GM12891 (cell line): ENCODE data around the gene PGR.

ENCODE experiments used
- PAX5 ChIP-seq: IDR thresholded peaks from 2 replicates; pipeline ENCODE4 v1.6.1; 2011; ENCODE audit warnings: low read length, moderate library complexity, mild to moderate bottlenecking; ENCODE audit not compliant: insufficient read depth, severe bottlenecking
- POLR2A ChIP-seq: IDR thresholded peaks from 2 replicates; pipeline ENCODE4 v1.6.1; 2011; ENCODE audit warnings: low read depth, low read length, control low read depth
- POLR2AphosphoS5 ChIP-seq: IDR thresholded peaks from 2 replicates; pipeline ENCODE4 v1.6.1; 2011; ENCODE audit warnings: low read depth, low read length, control low read depth
- SPI1 ChIP-seq: IDR thresholded peaks from 2 replicates; pipeline ENCODE4 v1.6.1; 2011; ENCODE audit warnings: low read depth, low read length, control low read depth
- TAF1 ChIP-seq: IDR thresholded peaks from 2 replicates; pipeline ENCODE4 v1.6.1; 2011; ENCODE audit warnings: low read depth, low read length, control low read depth

DNA sequence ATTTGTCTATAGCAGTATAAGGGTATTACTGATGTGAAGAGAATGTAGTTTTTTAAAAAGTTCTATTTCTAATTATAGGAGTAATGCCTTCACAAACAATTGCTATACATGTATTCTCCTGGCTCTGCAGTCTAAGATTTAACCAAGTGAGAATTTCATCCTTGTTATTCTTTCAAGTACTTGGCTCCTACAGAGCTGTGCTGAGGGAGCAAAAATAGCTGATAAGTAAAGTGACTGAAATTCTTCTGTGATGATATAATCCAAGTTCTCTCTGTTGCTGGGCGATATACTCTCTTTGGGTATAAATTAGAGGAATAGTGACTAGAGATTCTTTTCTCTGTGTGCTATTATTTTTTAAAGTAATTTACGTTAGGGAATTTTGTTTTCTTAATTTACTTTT, 68.0 kb downstream of the PGR start:
- TF ChIP-seq POLR2A = no peak
- no peak for TF ChIP-seq POLR2AphosphoS5
- no peak for TF ChIP-seq TAF1
- no peak for TF ChIP-seq SPI1
- no peak for TF ChIP-seq PAX5
